Testis (tissue), 3 donors: ENCODE data around the gene LRRC49. TPM values are rescaled to one million over a fixed set of nuclear protein-coding genes. Genes with fewer than 3 reads are reported as not detected.

ENCODE experiments used
- DNase-seq: peaks from one replicate; pipeline ENCODE4 v3.0.0-alpha.2; 2019
- H3K27ac ChIP-seq, 2 donors: fragments of 200-600 bp; sonication (generic); one replicate each; pipeline ENCODE4 v1.5.1; 2019
- H3K27me3 ChIP-seq: fragments of 200-600 bp; sonication (generic); one replicate; pipeline ENCODE4 v1.5.1; 2019
- H3K36me3 ChIP-seq: fragments of 200-600 bp; sonication (generic); one replicate; pipeline ENCODE4 v1.5.1; 2017; ENCODE audit warnings: low read depth; ENCODE audit errors: missing control alignments
- H3K4me1 ChIP-seq: fragments of 200-600 bp; sonication (generic); one replicate; pipeline ENCODE4 v1.5.1; 2019
- H3K4me3 ChIP-seq, 2 donors: fragments of 200-600 bp; sonication (generic); one replicate each; pipeline ENCODE4 v1.5.1; 2017 to 2019
- H3K9me3 ChIP-seq: fragments of 200-600 bp; sonication (generic); one replicate; pipeline ENCODE4 v1.5.1; 2017
- CTCF ChIP-seq, 3 experiments: fragments of 450-650 bp in 2 of 3; fragments of 200-600 bp in 1 of 3; sonication (generic) in 1 of 3; IDR thresholded peaks; one replicate each; pipeline ENCODE4 v1.5.1; 2016 to 2019; ENCODE audit warnings: antibody characterized with exemption in 3 of 3, mild to moderate bottlenecking in 2 of 3, moderate library complexity in 1 of 3
- POLR2A ChIP-seq: fragments of 450-650 bp; IDR thresholded peaks from one replicate; pipeline ENCODE4 v1.6.1; 2017; ENCODE audit warnings: antibody characterized with exemption, mild to moderate bottlenecking, moderate library complexity
- WGBS, 2 donors: methylation state at CpG; one replicate each; pipeline ENCODE4 v1.1.5; 2018; 5-methylcytosine and 5-hydroxymethylcytosine counted together
- intact Hi-C: fragments of 100-400 bp; cut with DNase I; formaldehyde crosslinking; loops from one replicate; pipeline ENCODE4 v1.15.1; 2023; ENCODE audit warnings: low total_unique reads
- polyA plus RNA-seq: library from polyadenylated mRNA; stranded (reverse); fragments of 350-450 nt; fragmentation: Illumina TruSeq; extraction: RNeasy Lipid Tissue Mini Kit (QIAGEN cat#74804); gene quantifications from one replicate; pipeline ENCODE4 v1.2.3, GENCODE V29; 2014; ENCODE audit warnings: low read depth, low replicate concordance; ENCODE audit not compliant: insufficient read depth
- total RNA-seq, 2 donors: library from RNA; depleted of rRNA; stranded (reverse); fragments of >200 nt; gene quantifications; one replicate each; pipeline ENCODE4 v1.2.3, GENCODE V29; 2016

LRRC49 gene
- total and polyA plus RNA-seq, 3 donors from 2014 or later, result 19.9 to 35.4 (median 22.4) TPM

- H3K27me3 ChIP-seq, result no peaks in the 10 kb centered on the region
- no peak overlapping the region for H3K27ac ChIP-seq
- no peak overlapping the region for H3K4me3 ChIP-seq
- TF ChIP-seq CTCF (IDR thresholded peaks at IDR 0.05) (no peak), POLR2A (no peak)
- no peaks in the 10 kb centered on the region for H3K36me3 ChIP-seq
- no peaks in the 10 kb centered on the region for H3K9me3 ChIP-seq
- DNase-seq, result no peak
- 75 to 81% methylated on average over 3 of the region's 3 CpGs for WGBS, 2 donors
- intact Hi-C loops, result no loop called here
- H3K4me1 ChIP-seq, result no peaks in the 10 kb centered on the region
These were observed 193.2 kb downstream of the LRRC49 start for GRCh38 chr15:71085809-71086208.

GRCh38 chr15:71088155-71088554 is 195.5 kb downstream of the LRRC49 start:
- H3K9me3 ChIP-seq, result no peaks in the 10 kb centered on the region
- no peaks in the 10 kb centered on the region for H3K4me1 ChIP-seq
- H3K27ac ChIP-seq, result no peak overlapping the region
- no peaks in the 10 kb centered on the region for H3K36me3 ChIP-seq
- H3K27me3 ChIP-seq, result no peaks in the 10 kb centered on the region
- TF ChIP-seq POLR2A (no peak), CTCF (IDR thresholded peaks at IDR 0.05) (no peak)
- H3K4me3 ChIP-seq, result no peak overlapping the region
- no peak for DNase-seq
- intact Hi-C loops, result no loop called here

GRCh38 chr15:71088683-71089082 is 196.1 kb downstream of the LRRC49 start:
- H3K27me3 ChIP-seq, result no peaks in the 10 kb centered on the region
- no peak overlapping the region for H3K4me3 ChIP-seq
- intact Hi-C loops, result no loop called here
- 95 to 100% methylated on average over 1 of the region's 1 CpG for WGBS, 2 donors
- H3K9me3 ChIP-seq, result no peaks in the 10 kb centered on the region
- TF ChIP-seq CTCF (IDR thresholded peaks at IDR 0.05) (no peak), POLR2A (no peak)
- no peak for DNase-seq
- H3K27ac ChIP-seq, result no peak overlapping the region
- no peaks in the 10 kb centered on the region for H3K36me3 ChIP-seq
- no peaks in the 10 kb centered on the region for H3K4me1 ChIP-seq

- Histone ChIP-seq H3K27me3 (no peaks in the 10 kb centered on the region), H3K27ac (no peak overlapping the region), H3K4me3 (no peak overlapping the region), H3K9me3 (no peaks in the 10 kb centered on the region), H3K4me1 (no peaks in the 10 kb centered on the region), H3K36me3 (no peaks in the 10 kb centered on the region)
- intact Hi-C loops, result no loop called here
- 40 to 52% methylated on average over 1 of the region's 1 CpG for WGBS, 2 donors
- no peak for DNase-seq
- TF ChIP-seq CTCF (IDR thresholded peaks at IDR 0.05), result no peak
- no peak for TF ChIP-seq POLR2A
These were observed 197.2 kb downstream of the LRRC49 start for GRCh38 chr15:71089801-71090200.

- H3K36me3 ChIP-seq, result no peaks in the 10 kb centered on the region
These were observed 199.0 kb downstream of the LRRC49 start for GRCh38 chr15:71091601-71092000.

More at GRCh38 chr15:71091601-71092000, 199.0 kb downstream of the LRRC49 start:
- no peak for DNase-seq
- WGBS, 2 donors, result 93 to 100% methylated on average over 1 of the region's 1 CpG
- intact Hi-C loops, result no loop called here
- no peak overlapping the region for H3K4me3 ChIP-seq
- no peak for TF ChIP-seq CTCF (IDR thresholded peaks at IDR 0.05)
- TF ChIP-seq POLR2A, result no peak
- H3K27me3 ChIP-seq, result no peaks in the 10 kb centered on the region
- H3K4me1 ChIP-seq, result peaks cover under 1% of the 10 kb centered on the region
- no peaks in the 10 kb centered on the region for H3K9me3 ChIP-seq
- no peak overlapping the region for H3K27ac ChIP-seq
